OCI-LY1 (cell line): ENCODE data around the gene PCDHGC3.

Experiments used
- CTCF ChIP-seq: fragments of 200-600 bp; sonication (generic), shearing (Covaris generic); IDR thresholded peaks from 2 replicates; pipeline ENCODE4 v1.5.1; 2017; ENCODE audit warnings: mild to moderate bottlenecking, antibody characterized with exemption, low read length, moderate library complexity, mixed read lengths
- EZH2 ChIP-seq: fragments of 200-600 bp; sonication (generic), shearing (Covaris generic); IDR thresholded peaks from 2 replicates; pipeline ENCODE4 v1.8.0; 2017; ENCODE audit warnings: borderline replicate concordance, mixed run types, mild to moderate bottlenecking, antibody characterized with exemption, low read length, moderate library complexity, mixed read lengths

- no peak for TF ChIP-seq CTCF
- no peak for TF ChIP-seq EZH2
Observed at GRCh38 chr5:141490771-141491170, 15.0 kb downstream of the PCDHGC3 start.
